Kidney glomerular epithelial cell (primary cell): ENCODE measurements around the gene TFF1.

Experiments
- DNase-seq: peaks from one replicate; lab custom pipeline; 2025; lab: John Stamatoyannopoulos, UW

The TFF1 gene

DNA sequence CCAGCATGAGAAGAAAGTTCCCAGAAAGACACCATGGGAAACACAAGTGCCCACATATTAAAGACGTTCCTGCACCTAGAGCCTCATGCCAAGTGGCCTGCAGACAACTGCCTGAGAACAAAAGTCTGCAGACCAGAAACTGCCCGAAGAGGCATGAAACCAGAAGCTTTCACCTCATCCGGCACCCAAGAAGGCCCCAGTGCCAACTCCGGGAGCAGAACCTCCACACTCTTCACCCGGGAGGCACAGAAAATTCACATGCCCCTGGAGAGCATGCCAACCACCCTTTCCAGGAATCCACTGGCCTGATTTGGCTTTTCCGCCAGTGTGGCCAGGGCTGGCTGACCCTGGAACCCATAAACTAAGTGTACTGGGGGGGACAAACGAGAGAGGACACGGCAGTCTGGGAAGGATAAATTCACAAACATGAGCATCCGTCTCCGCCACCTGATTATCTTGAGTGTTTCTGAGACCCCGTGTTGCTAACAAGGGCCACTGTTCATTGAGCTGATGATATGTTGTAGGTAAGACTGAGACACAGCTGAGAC, 22.3 kb downstream of the TFF1 start:
- no peak for DNase-seq

DNA sequence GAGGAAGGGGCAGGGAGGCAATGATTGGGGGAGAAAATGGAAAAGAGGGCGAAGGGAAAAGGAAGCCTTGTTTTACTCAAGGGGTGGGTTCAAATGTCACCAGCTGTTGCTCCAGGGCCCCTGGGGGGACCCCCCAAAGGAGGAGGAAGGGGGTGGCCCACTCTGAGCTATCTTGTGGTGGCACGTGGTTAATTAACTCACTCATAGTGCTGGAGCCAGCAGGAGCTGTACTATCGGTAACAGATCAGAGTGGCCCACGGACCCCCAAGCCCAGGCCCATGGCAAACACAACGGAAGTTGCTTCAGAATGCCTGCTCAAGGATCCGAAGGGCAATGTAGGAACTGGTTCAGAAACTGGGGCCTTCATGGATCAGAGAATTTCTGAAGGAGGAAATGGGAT, 22.8 kb downstream of the TFF1 start:
- no peak for DNase-seq

DNA sequence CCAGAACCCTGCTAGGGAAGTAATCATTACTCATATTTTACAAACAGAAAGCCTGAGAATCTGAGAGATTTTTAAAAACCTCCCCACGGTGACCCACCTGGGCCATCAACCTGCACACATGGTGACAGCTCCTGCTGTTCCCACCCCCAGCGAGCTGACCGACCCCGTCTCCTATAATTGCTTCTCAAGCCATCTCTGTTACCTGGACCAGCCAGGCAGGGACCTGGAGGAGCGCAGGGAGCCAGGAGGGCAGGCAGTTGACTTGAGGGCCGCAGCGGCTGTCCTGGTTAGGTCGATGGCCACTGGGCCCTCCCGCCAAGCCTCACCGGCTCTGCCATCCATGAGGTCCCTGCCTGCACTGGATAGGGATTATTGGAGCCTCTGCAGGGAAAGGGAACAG, 23.2 kb downstream of the TFF1 start:
- DNase-seq, result no peak

DNA sequence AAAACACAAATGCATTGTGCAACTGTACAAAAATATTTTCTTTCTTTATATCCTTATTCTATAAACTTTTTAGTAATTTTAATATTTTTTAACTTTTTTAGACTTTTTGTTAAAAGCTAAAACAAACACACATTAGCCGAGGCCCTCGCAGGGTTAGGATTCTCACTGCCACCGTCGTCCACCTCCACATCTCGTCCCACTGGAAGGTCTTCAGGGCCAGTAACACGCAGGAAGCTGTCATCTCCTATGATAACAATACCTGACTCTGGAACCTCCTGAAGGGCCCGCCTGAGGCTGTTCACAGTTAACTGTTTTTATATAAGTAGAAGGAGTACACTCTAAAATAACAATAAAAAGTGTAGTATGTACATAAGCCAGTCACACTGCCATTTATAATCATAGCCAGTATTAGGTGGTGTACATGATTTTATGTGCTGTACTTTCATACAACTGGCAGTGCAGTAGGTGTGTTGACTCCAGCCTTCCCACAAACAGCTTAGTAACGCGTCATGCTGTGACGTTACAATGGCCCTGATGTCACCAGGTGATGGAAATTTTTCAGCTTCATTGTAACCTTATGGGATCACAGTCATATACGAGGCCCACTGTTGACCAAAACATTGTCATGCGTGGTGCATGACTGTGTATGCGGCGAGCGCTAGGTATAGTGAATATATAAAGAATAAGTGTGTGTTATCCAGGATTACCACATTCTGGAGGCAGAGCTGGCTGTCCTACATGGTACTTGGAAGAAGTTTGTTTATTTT, 24.4 kb downstream of the TFF1 start:
- DNase-seq, result no peak

GRCh38 chr21:42340187-42341050, 25.9 kb downstream of the TFF1 start:
- DNase-seq, result no peak

GRCh38 chr21:42338729-42339715, 27.3 kb downstream of the TFF1 start:
- no peak for DNase-seq

GRCh38 chr21:42337830-42338728, 28.3 kb downstream of the TFF1 start:
- DNase-seq, result peak; percentile 88

- DNase-seq, result no peak
Observed at GRCh38 chr21:42337276-42337675, 29.1 kb downstream of the TFF1 start.

- no peak for DNase-seq
Observed at GRCh38 chr21:42336054-42336453, 30.3 kb downstream of the TFF1 start.

- DNase-seq, result no peak
Observed at GRCh38 chr21:42332557-42333317, 33.6 kb downstream of the TFF1 start.

DNA sequence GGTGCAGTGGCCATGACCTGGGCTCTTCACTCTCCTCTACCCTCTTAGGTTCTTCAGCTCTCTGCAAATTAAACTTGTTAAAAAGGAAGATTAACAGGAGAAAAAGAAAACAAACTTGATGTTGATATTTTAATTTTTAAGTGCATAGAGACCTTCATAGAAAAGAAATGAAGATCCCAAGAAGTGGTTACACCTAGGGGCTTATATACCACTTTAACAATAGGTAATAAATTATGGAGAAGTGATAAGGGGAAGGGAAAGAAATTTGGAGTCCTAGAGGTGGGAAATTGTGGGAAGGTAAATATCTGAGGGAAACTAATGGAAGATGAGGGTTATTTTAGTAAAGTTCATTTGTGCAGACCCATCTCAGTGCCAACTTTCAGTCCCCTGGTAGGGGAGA, 34.7 kb downstream of the TFF1 start:
- DNase-seq, result no peak

GRCh38 chr21:42330380-42331371, 35.7 kb downstream of the TFF1 start:
- no peak for DNase-seq

- DNase-seq, result no peak
Observed at GRCh38 chr21:42324896-42325295, 41.4 kb downstream of the TFF1 start.

DNA sequence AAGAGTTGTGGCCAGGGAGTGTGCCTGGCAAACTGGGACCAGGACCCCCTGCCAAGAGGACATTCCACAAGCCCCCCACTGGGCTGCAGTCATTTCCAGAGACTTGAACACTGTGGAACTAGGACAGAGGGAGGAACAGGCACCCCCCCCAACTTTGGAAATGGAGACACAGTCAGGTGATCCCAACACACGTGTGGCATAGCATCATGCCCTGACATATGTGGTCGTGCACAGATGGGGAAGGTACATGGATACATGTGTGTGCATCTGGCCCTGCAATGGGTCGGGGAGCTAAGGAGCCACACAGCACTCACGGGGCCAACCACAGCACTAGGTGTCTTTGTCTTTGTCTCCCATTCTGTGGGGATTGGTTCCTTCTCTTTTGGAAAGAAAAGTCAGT, 44.5 kb downstream of the TFF1 start:
- no peak for DNase-seq

GRCh38 chr21:42321231-42321630, 45.1 kb downstream of the TFF1 start:
- DNase-seq, result no peak

- no peak for DNase-seq
Observed at GRCh38 chr21:42320791-42321190, 45.5 kb downstream of the TFF1 start.

DNA sequence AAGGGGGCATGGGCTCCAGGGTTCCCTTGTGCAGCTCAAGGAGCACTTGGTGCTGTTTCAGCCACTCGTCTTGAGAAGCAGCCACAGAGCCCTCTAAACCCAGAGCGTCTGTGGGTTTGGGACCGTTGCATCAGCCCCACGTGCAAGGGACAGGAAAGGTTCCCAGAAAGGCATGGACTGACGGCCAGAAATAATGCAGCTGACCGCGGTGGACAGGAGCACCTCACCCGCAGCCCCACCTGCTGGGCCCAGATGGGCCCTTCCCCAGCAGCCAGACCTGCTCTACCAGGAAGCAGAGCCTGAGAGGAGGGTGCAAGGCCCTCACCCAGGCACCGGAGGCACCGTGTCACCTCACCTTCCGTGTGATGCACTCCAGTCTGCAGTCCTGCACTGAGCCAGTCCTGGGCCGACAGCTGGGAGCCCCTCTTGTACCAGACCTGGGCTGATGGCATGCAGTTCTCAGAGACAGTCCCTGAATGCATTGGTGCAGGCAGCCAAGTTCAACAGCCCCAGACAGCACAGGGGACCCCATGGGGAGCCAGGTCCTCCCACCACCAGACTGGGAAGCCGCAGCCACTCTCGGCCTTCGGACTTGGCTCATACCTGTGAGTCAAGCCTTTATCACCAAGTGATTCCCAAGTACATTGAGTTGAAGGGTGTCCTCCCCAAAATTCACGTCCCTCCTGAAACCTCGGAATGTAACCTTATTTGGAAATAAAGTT, 46.3 kb downstream of the TFF1 start:
- DNase-seq, result no peak

GRCh38 chr21:42319376-42319775, 47.0 kb downstream of the TFF1 start:
- DNase-seq, result no peak
